ENCODE data around the gene NME3.

GRCh38 chr16:1768061-1768766, 3.1 kb downstream of the NME3 start:
- TF ChIP-seq EZH2 (IDR thresholded peaks at IDR 0.05; ENCODE audit: borderline replicate concordance, low read depth, low read length) (no peak), MYNN (IDR thresholded peaks at IDR 0.05) (no peak), MYNN (CRISPR knock-in tag; IDR thresholded peaks at IDR 0.05) (no peak), NFIC (IDR thresholded peaks at IDR 0.05) (no peak), RFX7 (CRISPR knock-in tag; IDR thresholded peaks at IDR 0.05) (no peak), ZNF274 (IDR thresholded peaks at IDR 0.05; ENCODE audit: borderline replicate concordance, low read depth, low read length) (no peak), KLF1 (tag; IDR thresholded peaks at IDR 0.05) (no peak), TRIM28 (IDR thresholded peaks at IDR 0.05) (no peak), CHD2 (IDR thresholded peaks at IDR 0.05; ENCODE audit: low read depth, low read length) (0 out of 2 replicates have a peak, but pooled peaks have one; percentile 15), ZBTB7A (IDR thresholded peaks at IDR 0.05; ENCODE audit: borderline replicate concordance, control insufficient read depth, low read depth, low read length) (no peak), HNRNPH1 (optimal IDR thresholded peaks at IDR 0.05; ENCODE audit: low read depth, low read length) (no peak), SRSF7 (optimal IDR thresholded peaks at IDR 0.05; ENCODE audit: low read depth, low read length) (no peak)
- TF ChIP-seq, protein P1, sequence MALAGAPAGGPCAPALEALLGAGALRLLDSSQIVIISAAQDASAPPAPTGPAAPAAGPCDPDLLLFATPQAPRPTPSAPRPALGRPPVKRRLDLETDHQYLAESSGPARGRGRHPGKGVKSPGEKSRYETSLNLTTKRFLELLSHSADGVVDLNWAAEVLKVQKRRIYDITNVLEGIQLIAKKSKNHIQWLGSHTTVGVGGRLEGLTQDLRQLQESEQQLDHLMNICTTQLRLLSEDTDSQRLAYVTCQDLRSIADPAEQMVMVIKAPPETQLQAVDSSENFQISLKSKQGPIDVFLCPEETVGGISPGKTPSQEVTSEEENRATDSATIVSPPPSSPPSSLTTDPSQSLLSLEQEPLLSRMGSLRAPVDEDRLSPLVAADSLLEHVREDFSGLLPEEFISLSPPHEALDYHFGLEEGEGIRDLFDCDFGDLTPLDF (CRISPR knock-in tag; IDR thresholded peaks at IDR 0.05): no peak
- TF ChIP-seq, protein P2, sequence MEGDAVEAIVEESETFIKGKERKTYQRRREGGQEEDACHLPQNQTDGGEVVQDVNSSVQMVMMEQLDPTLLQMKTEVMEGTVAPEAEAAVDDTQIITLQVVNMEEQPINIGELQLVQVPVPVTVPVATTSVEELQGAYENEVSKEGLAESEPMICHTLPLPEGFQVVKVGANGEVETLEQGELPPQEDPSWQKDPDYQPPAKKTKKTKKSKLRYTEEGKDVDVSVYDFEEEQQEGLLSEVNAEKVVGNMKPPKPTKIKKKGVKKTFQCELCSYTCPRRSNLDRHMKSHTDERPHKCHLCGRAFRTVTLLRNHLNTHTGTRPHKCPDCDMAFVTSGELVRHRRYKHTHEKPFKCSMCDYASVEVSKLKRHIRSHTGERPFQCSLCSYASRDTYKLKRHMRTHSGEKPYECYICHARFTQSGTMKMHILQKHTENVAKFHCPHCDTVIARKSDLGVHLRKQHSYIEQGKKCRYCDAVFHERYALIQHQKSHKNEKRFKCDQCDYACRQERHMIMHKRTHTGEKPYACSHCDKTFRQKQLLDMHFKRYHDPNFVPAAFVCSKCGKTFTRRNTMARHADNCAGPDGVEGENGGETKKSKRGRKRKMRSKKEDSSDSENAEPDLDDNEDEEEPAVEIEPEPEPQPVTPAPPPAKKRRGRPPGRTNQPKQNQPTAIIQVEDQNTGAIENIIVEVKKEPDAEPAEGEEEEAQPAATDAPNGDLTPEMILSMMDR (IDR thresholded peaks at IDR 0.05 in 2 of 3, conservative IDR thresholded peaks at IDR 0.05 in 1 of 3; ENCODE audit: insufficient read depth in 2 of 3, low read depth in 1 of 3, low read length in 3 of 3): no peak
- TF ChIP-seq, protein P3, sequence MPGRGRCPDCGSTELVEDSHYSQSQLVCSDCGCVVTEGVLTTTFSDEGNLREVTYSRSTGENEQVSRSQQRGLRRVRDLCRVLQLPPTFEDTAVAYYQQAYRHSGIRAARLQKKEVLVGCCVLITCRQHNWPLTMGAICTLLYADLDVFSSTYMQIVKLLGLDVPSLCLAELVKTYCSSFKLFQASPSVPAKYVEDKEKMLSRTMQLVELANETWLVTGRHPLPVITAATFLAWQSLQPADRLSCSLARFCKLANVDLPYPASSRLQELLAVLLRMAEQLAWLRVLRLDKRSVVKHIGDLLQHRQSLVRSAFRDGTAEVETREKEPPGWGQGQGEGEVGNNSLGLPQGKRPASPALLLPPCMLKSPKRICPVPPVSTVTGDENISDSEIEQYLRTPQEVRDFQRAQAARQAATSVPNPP (IDR thresholded peaks at IDR 0.05; ENCODE audit: borderline replicate concordance, insufficient read depth, insufficient read length): no peak
